ENCODE measurements around the gene TRAF4. TPM values are rescaled to one million over a fixed set of nuclear protein-coding genes. Genes with fewer than 3 reads are reported as not detected.

TRAF4 gene
- total and polyA plus RNA-seq, 10 of the 15 experiments (the other 5 are each of a cell fraction or from before 2014, with no cell fraction given): 3.7 to 197 (median 66.4) TPM

- TF ChIP-seq SPI1 (IDR thresholded peaks at IDR 0.05; ENCODE audit: borderline replicate concordance, insufficient read depth, low read depth, low read length) (peak; percentile 96), MAX (IDR thresholded peaks at IDR 0.05; ENCODE audit: low read depth, low read length) (peak; percentile 62), HDAC6 (IDR thresholded peaks at IDR 0.05; ENCODE audit: unreplicated experiment) (no peak), CREB1 (IDR thresholded peaks at IDR 0.05; ENCODE audit: low read depth) (no peak), REST (IDR thresholded peaks at IDR 0.05; ENCODE audit: low read depth, low read length) (no peak), CEBPZ (IDR thresholded peaks at IDR 0.05; ENCODE audit: low read depth, low read length) (no peak), NRF1 (conservative IDR thresholded peaks at IDR 0.05; ENCODE audit: low read depth, low read length) (peak; percentile 55), PKNOX1 (IDR thresholded peaks at IDR 0.05) (peak; percentile 84), NFYB (IDR thresholded peaks at IDR 0.05; ENCODE audit: insufficient read depth, low read depth, low read length) (0 out of 2 replicates have a peak, but pooled peaks have one; percentile 13), ZNF622 (IDR thresholded peaks at IDR 0.05) (no peak), E2F8 (IDR thresholded peaks at IDR 0.05; ENCODE audit: low read depth, partially characterized antibody) (no peak), ASH2L (IDR thresholded peaks at IDR 0.05; ENCODE audit: borderline replicate concordance, low read depth) (peak; percentile 54; the same call in 1 of the 2 replicates), PBX3 (IDR thresholded peaks at IDR 0.05; ENCODE audit: insufficient replicate concordance, low read depth, low read length) (no peak), KDM1A (IDR thresholded peaks at IDR 0.05; ENCODE audit: borderline replicate concordance) (no peak)
These were observed 15.2 kb upstream of the TRAF4 start, which contains the start of gene NEK8 (continued) for GRCh38 chr17:28728364-28729200.
